NK-92 (cell line): ENCODE data around the gene ABCC2.
"Not testable (repeated sequence)": the region's sequence is repeated elsewhere in the genome, so short reads cannot be mapped to it uniquely, and the experiment has no call there.

Source experiments
- DNase-seq: peaks from one replicate; lab custom pipeline; 2025; ENCODE audit not compliant: unreplicated experiment; lab: John Stamatoyannopoulos, UW

The ABCC2 gene

GRCh38 chr10:99851825-99852224 is 69.4 kb downstream of the ABCC2 start:
- DNase-seq = no peak

- no peak for DNase-seq
Observed at GRCh38 chr10:99852481-99853213, 70.2 kb downstream of the ABCC2 start.

- DNase-seq = no peak
Observed at GRCh38 chr10:99853655-99854054, 71.2 kb downstream of the ABCC2 start.

- DNase-seq = no peak
Observed at GRCh38 chr10:99854860-99855259, 72.4 kb downstream of the ABCC2 start.

GRCh38 chr10:99855479-99856071 is 73.1 kb downstream of the ABCC2 start:
- no peak for DNase-seq

- DNase-seq = no peak
Observed at GRCh38 chr10:99858849-99859248, 76.4 kb downstream of the ABCC2 start.

GRCh38 chr10:99859585-99859984 is 77.1 kb downstream of the ABCC2 start:
- no peak for DNase-seq

GRCh38 chr10:99860466-99860865 is 78.0 kb downstream of the ABCC2 start:
- DNase-seq = no peak

GRCh38 chr10:99863535-99864240 is 81.2 kb downstream of the ABCC2 start:
- DNase-seq = not testable (repeated sequence)

GRCh38 chr10:99867250-99867649 is 84.8 kb downstream of the ABCC2 start:
- not testable (repeated sequence) for DNase-seq

GRCh38 chr10:99869581-99870122 is 87.2 kb downstream of the ABCC2 start:
- no peak for DNase-seq

GRCh38 chr10:99870123-99870730 is 87.8 kb downstream of the ABCC2 start:
- no peak for DNase-seq

GRCh38 chr10:99872367-99873162 is 90.1 kb downstream of the ABCC2 start:
- no peak for DNase-seq

- DNase-seq = no peak
Observed at GRCh38 chr10:99873846-99874245, 91.4 kb downstream of the ABCC2 start.

GRCh38 chr10:99874341-99875085 is 92.1 kb downstream of the ABCC2 start:
- DNase-seq = no peak

- DNase-seq = no peak
Observed at GRCh38 chr10:99875473-99875872, 93.0 kb downstream of the ABCC2 start.

GRCh38 chr10:99880080-99880835 is 97.8 kb downstream of the ABCC2 start:
- no peak for DNase-seq

GRCh38 chr10:99881371-99881770 is 98.9 kb downstream of the ABCC2 start:
- DNase-seq = no peak

- DNase-seq = no peak
Observed at GRCh38 chr10:99883523-99883922, 101.1 kb downstream of the ABCC2 start.
